KG1 (cell line): ENCODE measurements around the gene CHPF2.

Experiments used
- DNase-seq: peaks from one replicate; lab custom pipeline; 2025; lab: John Stamatoyannopoulos, UW

CHPF2 gene

GRCh38 chr7:151286148-151286547 lies 53.9 kb downstream of the CHPF2 start:
- DNase-seq, result no peak
